ENCODE measurements around the gene SZT2. TPM values are rescaled to one million over a fixed set of nuclear protein-coding genes. Genes with fewer than 3 reads are reported as not detected.

Gene SZT2
- total RNA-seq, 1 experiment from 2014 or later = 71.6 TPM

GRCh38 chr1:43444836-43445235 is 55.1 kb downstream of the SZT2 start:
- Histone ChIP-seq H3K36me3 (ENCODE audit: low read depth) (peaks cover 11% of the 10 kb centered on the region; the same call in 1 of the 2 replicates), H3K27ac (no peak overlapping the region), H3K4me3 (no peak overlapping the region), H3K79me2 (ENCODE audit: low read depth) (no peaks in the 10 kb centered on the region), H3K4me2 (no peak overlapping the region), H2AFZ (no peak overlapping the region), H3K9me3 (ENCODE audit: insufficient read depth, low read depth) (no peaks in the 10 kb centered on the region), H4K20me1 (ENCODE audit: insufficient read depth) (no peaks in the 10 kb centered on the region), H3K9me2 (ENCODE audit: insufficient read depth) (no peaks in the 10 kb centered on the region), H3K27me3 (ENCODE audit: insufficient read depth, low read depth) (no peaks in the 10 kb centered on the region), H3F3A (ENCODE audit: insufficient read depth, low read depth) (peaks cover 21% of the 10 kb centered on the region), H3K4me1 (replicated peaks; ENCODE audit: insufficient read depth) (no peaks in the 10 kb centered on the region)
- TF ChIP-seq CTCF (conservative IDR thresholded peaks at IDR 0.05) (no peak), EZH2 (IDR thresholded peaks at IDR 0.05; ENCODE audit: low read depth) (no peak)
- ChIA-PET POLR2A (ENCODE audit: unreplicated experiment) (interaction anchor here (0.6 to 0.7 kb wide), 3 partner anchors 109 to 1186 kb away, joined by 4 to 6 read pairs (median 4); no protein-coding TSS in a partner anchor), CTCF (interaction anchor here (0.6 to 0.8 kb wide), 2 partner anchors 30 to 56 kb away, joined by 3 to 4 read pairs; no protein-coding TSS in a partner anchor)
- no peak for DNase-seq
- intact Hi-C loops (cut with micrococcal nuclease; ENCODE audit: unreplicated experiment) = no loop called here
- BruUV-seq (replicated peaks) = no TSS peak

GRCh38 chr1:43445606-43446387 is 56.1 kb downstream of the SZT2 start:
- peaks cover 11% of the 10 kb centered on the region; the same call in 1 of the 2 replicates for H3K36me3 ChIP-seq (ENCODE audit: low read depth)
- H4K20me1 ChIP-seq (ENCODE audit: insufficient read depth) = no peaks in the 10 kb centered on the region
- no peak overlapping the region for H2AFZ ChIP-seq
- no peaks in the 10 kb centered on the region for H3K79me2 ChIP-seq (ENCODE audit: low read depth)
- intact Hi-C loops (cut with micrococcal nuclease; ENCODE audit: unreplicated experiment) = no loop called here
- no peaks in the 10 kb centered on the region for H3K9me3 ChIP-seq (ENCODE audit: insufficient read depth, low read depth)
- TF ChIP-seq CTCF (conservative IDR thresholded peaks at IDR 0.05) (no peak), EZH2 (IDR thresholded peaks at IDR 0.05; ENCODE audit: low read depth) (no peak)
- no peak overlapping the region for H3K27ac ChIP-seq
- no peaks in the 10 kb centered on the region for H3K4me1 ChIP-seq (replicated peaks; ENCODE audit: insufficient read depth)
- DNase-seq = no peak
- H3K27me3 ChIP-seq (ENCODE audit: insufficient read depth, low read depth) = no peaks in the 10 kb centered on the region
- no peak overlapping the region for H3K4me3 ChIP-seq
- H3F3A ChIP-seq (ENCODE audit: insufficient read depth, low read depth) = peaks cover 18% of the 10 kb centered on the region
- no TSS peak for BruUV-seq (replicated peaks)
- CTCF ChIA-PET = no interaction called here
- POLR2A ChIA-PET (ENCODE audit: unreplicated experiment) = interaction anchor here (0.6 kb wide), 2 partner anchors 9 to 338 kb away, joined by 3 to 4 read pairs; no protein-coding TSS in a partner anchor
- no peaks in the 10 kb centered on the region for H3K9me2 ChIP-seq (ENCODE audit: insufficient read depth)
- no peak overlapping the region for H3K4me2 ChIP-seq

GRCh38 chr1:43446388-43446740 is 56.7 kb downstream of the SZT2 start:
- no peaks in the 10 kb centered on the region for H4K20me1 ChIP-seq (ENCODE audit: insufficient read depth)
- H3K79me2 ChIP-seq (ENCODE audit: low read depth) = no peaks in the 10 kb centered on the region
- intact Hi-C loops (cut with micrococcal nuclease; ENCODE audit: unreplicated experiment) = no loop called here
- H3K9me2 ChIP-seq (ENCODE audit: insufficient read depth) = no peaks in the 10 kb centered on the region
- no peak for DNase-seq
- no peaks in the 10 kb centered on the region for H3K4me1 ChIP-seq (replicated peaks; ENCODE audit: insufficient read depth)
- no peak overlapping the region for H3K4me3 ChIP-seq
- H3K4me2 ChIP-seq = no peak overlapping the region
- no peak for TF ChIP-seq EZH2 (IDR thresholded peaks at IDR 0.05; ENCODE audit: low read depth)
- no peak for TF ChIP-seq CTCF (conservative IDR thresholded peaks at IDR 0.05)
- no peak overlapping the region for H2AFZ ChIP-seq
- H3F3A ChIP-seq (ENCODE audit: insufficient read depth, low read depth) = peaks cover 20% of the 10 kb centered on the region
- H3K27ac ChIP-seq = no peak overlapping the region
- H3K27me3 ChIP-seq (ENCODE audit: insufficient read depth, low read depth) = no peaks in the 10 kb centered on the region
- CTCF ChIA-PET = no interaction called here
- BruUV-seq (replicated peaks) = no TSS peak
- peaks cover 11% of the 10 kb centered on the region; the same call in 1 of the 2 replicates for H3K36me3 ChIP-seq (ENCODE audit: low read depth)
- POLR2A ChIA-PET (ENCODE audit: unreplicated experiment) = interaction anchor here (0.6 kb wide), 1 partner anchor 8 kb away, joined by 3 read pairs; no protein-coding TSS in a partner anchor
- H3K9me3 ChIP-seq (ENCODE audit: insufficient read depth, low read depth) = no peaks in the 10 kb centered on the region
